Endodermal cell (in vitro differentiated cells): ENCODE data around the gene PPL. TPM values are rescaled to one million over a fixed set of nuclear protein-coding genes. Genes with fewer than 3 reads are reported as not detected.

Experiments
- DNase-seq: peaks from one replicate; pipeline ENCODE4 v3.0.0-alpha.2; 2017
- H3K27ac ChIP-seq: 2 replicates; pipeline ENCODE4 v1.5.1; 2013; ENCODE audit warnings: mild to moderate bottlenecking, low read depth, low read length, moderate library complexity
- H3K27me3 ChIP-seq: 2 replicates; pipeline ENCODE4 v1.6.1; 2013; ENCODE audit warnings: mild to moderate bottlenecking, low read length, moderate library complexity; ENCODE audit not compliant: insufficient read depth, control insufficient read depth, poor library complexity, severe bottlenecking
- H3K36me3 ChIP-seq: 2 replicates; pipeline ENCODE4 v1.7.0; 2013; ENCODE audit warnings: mild to moderate bottlenecking, low read length, moderate library complexity; ENCODE audit not compliant: control insufficient read depth, insufficient read depth
- H3K4me1 ChIP-seq: one replicate; pipeline ENCODE4 v1.7.0; 2013; ENCODE audit warnings: low read length; ENCODE audit not compliant: control insufficient read depth, insufficient read depth
- H3K4me3 ChIP-seq: 2 replicates; pipeline ENCODE4 v1.5.1; 2013; ENCODE audit warnings: mild to moderate bottlenecking, low read length, moderate library complexity
- H3K9ac ChIP-seq: 2 replicates; pipeline ENCODE4 v1.6.1; 2013; ENCODE audit warnings: mild to moderate bottlenecking, low read length, moderate library complexity; ENCODE audit not compliant: poor library complexity, severe bottlenecking; ENCODE audit errors: extremely low read depth
- H3K9me3 ChIP-seq: 2 replicates; pipeline ENCODE4 v1.6.1; 2013; ENCODE audit warnings: mild to moderate bottlenecking, low read length, moderate library complexity; ENCODE audit not compliant: control insufficient read depth
- H3K27ac Mint-ChIP-seq: 2 replicates; pipeline ENCODE4 v1.8.0; 2020; ENCODE audit warnings: mixed read lengths
- H3K27me3 Mint-ChIP-seq: 2 replicates; pipeline ENCODE4 v1.8.0; 2021; ENCODE audit warnings: mild to moderate bottlenecking, mixed read lengths; ENCODE audit not compliant: insufficient read depth
- H3K36me3 Mint-ChIP-seq: 2 replicates; pipeline ENCODE4 v1.8.0; 2020; ENCODE audit warnings: low read depth, mixed read lengths
- H3K4me1 Mint-ChIP-seq: 2 replicates; pipeline ENCODE4 v1.8.0; 2020; ENCODE audit warnings: mixed read lengths
- H3K4me3 Mint-ChIP-seq: 2 replicates; pipeline ENCODE4 v1.8.0; 2020; ENCODE audit warnings: mild to moderate bottlenecking, moderate library complexity, mixed read lengths
- H3K9me3 Mint-ChIP-seq: 2 replicates; pipeline ENCODE4 v1.8.0; 2020; ENCODE audit warnings: mild to moderate bottlenecking, mixed read lengths
- CTCF ChIP-seq: fragments of 200-600 bp; sonication (generic); conservative IDR thresholded peaks from 2 replicates; pipeline ENCODE4 v1.5.0; 2021; ENCODE audit warnings: antibody characterized with exemption, mild to moderate bottlenecking
- WGBS, 2 experiments: methylation state at CpG; one replicate each; pipeline versions ENCODE4 v1.1.5 to v1.1.7; 2013; ENCODE audit warnings: missing lambda C conversion rate in 2 of 2, mixed read lengths in 1 of 2; ENCODE audit not compliant: insufficient coverage in 1 of 2, insufficient read length in 1 of 2; 5-methylcytosine and 5-hydroxymethylcytosine counted together
- total RNA-seq, 2 donors: library from RNA; stranded (reverse); fragmentation: NEBNext Ultra II Directional in 1 of 2; extraction: Animal tissue kit (Norgen Biotek cat#: 25700) in 1 of 2; gene quantifications; 2 replicates in 1 of 2; 3 replicates in 1 of 2; pipeline ENCODE4 v1.2.1, GENCODE V29; 2021

PPL gene
- total RNA-seq, 2 donors from 2014 or later = 37.8 to 48.5 TPM

- Histone ChIP-seq H3K9me3 (no peaks in the 10 kb centered on the region), H3K27ac (no peak overlapping the region), H3K27me3 (no peaks in the 10 kb centered on the region), H3K9ac (no peak overlapping the region), H3K36me3 (peaks cover 87% of the 10 kb centered on the region), H3K4me1 (no peaks in the 10 kb centered on the region), H3K4me3 (no peak overlapping the region)
- no peak for DNase-seq
- H3K27me3 Mint-ChIP-seq = no peaks in the 10 kb centered on the region
- no peak overlapping the region for H3K27ac Mint-ChIP-seq
- TF ChIP-seq CTCF = no peak
- no peaks in the 10 kb centered on the region for H3K9me3 Mint-ChIP-seq
- H3K4me1 Mint-ChIP-seq = peaks cover 7% of the 10 kb centered on the region
- 74 to 80% methylated on average over 5 of the region's 5 CpGs for WGBS, 2 experiments
- no peak overlapping the region for H3K4me3 Mint-ChIP-seq
- peaks cover 77% of the 10 kb centered on the region for H3K36me3 Mint-ChIP-seq
These were observed 96.0 kb downstream of the PPL start for GRCh38 chr16:4840984-4841383.

GRCh38 chr16:4839942-4840341 is 97.0 kb downstream of the PPL start:
- Mint-ChIP-seq H3K27ac (peak overlapping the region; percentile 31), H3K9me3 (no peaks in the 10 kb centered on the region), H3K36me3 (peaks cover 71% of the 10 kb centered on the region), H3K4me1 (no peaks in the 10 kb centered on the region), H3K27me3 (no peaks in the 10 kb centered on the region), H3K4me3 (no peak overlapping the region)
- TF ChIP-seq CTCF = peak; percentile 21
- Histone ChIP-seq H3K27ac (no peak overlapping the region), H3K9ac (no peak overlapping the region), H3K36me3 (peaks cover 87% of the 10 kb centered on the region), H3K9me3 (no peaks in the 10 kb centered on the region), H3K4me1 (no peaks in the 10 kb centered on the region), H3K4me3 (no peak overlapping the region), H3K27me3 (no peaks in the 10 kb centered on the region)
- no peak for DNase-seq
- 90 to 94% methylated on average over 3 to 5 of the region's 5 CpGs for WGBS, 2 experiments

DNA sequence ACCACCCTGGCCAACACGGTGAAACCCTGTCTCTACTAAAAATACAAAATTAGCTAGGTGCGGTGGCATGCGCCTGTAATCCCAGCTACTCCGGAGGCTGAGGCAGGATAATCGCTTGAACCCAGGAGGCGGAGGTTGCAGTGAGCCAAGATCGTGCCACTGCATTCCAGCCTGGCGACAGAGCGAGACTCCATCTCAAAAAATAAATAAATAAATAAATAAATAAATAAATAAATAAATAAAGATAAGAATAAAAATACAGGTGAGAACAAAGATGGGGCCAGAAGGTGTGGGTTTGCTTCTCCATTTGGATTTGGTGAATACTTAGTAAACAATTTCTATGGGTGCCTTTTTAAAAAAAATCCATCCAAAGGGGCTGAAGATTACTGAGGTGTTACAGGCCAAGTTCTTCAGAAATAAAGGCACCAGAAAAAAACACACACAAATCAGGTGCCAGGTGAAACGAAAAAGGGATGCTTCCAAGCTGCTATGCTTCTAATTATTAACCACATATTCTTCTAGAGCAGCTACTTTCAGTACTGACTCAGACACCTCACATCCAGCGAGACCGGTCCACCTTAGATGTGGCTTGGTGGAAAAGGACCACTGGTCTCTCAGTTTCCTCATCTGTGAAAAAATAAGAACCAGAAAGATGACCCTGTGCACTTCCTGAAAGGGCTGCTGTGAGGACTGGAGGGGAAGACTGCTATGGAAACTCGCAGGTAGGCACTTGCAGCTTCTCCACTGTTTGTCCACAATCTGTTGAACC is 99.0 kb downstream of the PPL start:
- Histone ChIP-seq H3K9ac (no peak overlapping the region), H3K9me3 (no peaks in the 10 kb centered on the region), H3K36me3 (peaks cover 83% of the 10 kb centered on the region), H3K4me1 (no peaks in the 10 kb centered on the region), H3K4me3 (no peak overlapping the region), H3K27ac (no peak overlapping the region), H3K27me3 (no peaks in the 10 kb centered on the region)
- Mint-ChIP-seq H3K4me1 (no peaks in the 10 kb centered on the region), H3K27me3 (no peaks in the 10 kb centered on the region), H3K4me3 (no peak overlapping the region), H3K9me3 (no peaks in the 10 kb centered on the region), H3K27ac (no peak overlapping the region), H3K36me3 (peaks cover 63% of the 10 kb centered on the region)
- 90 to 93% methylated on average over 2 to 11 of the region's 13 CpGs for WGBS, 2 experiments
- no peak for DNase-seq
- no peak for TF ChIP-seq CTCF
